PC-3 (cell line): ENCODE results near the gene ELMO2. TPM values are rescaled to one million over a fixed set of nuclear protein-coding genes. Genes with fewer than 3 reads are reported as not detected.

Experiments
- ATAC-seq: fragments of 200-7000 bp; cut with Tn5 transposase; 2 replicates; pipeline ENCODE4 v1.9.1; 2020; ENCODE audit warnings: mild to moderate bottlenecking, moderate library complexity
- BruUV-seq: library from RNA; stranded (reverse); fragments of 400-500 nt; replicated peaks from 2 replicates; lab custom pipeline; 2021; lab: Mats Ljungman, UMichigan
- CTCF ChIA-PET: fragments of 300-600 bp; sonication (Branson Sonifier 250); formaldehyde crosslinking; loops from one replicate; lab custom pipeline; 2022; ENCODE audit warnings: antibody characterized with exemption; lab: Charles Lee
- POLR2A ChIA-PET: fragments of 300-600 bp; sonication (Branson Sonifier 250); formaldehyde crosslinking; loops from one replicate; lab custom pipeline; 2022; ENCODE audit warnings: antibody characterized with exemption; ENCODE audit not compliant: unreplicated experiment; lab: Charles Lee
- DNase-seq: peaks from one replicate; pipeline ENCODE4 v3.0.0-alpha.2; 2015
- H2AFZ ChIP-seq: fragments of 300-600 bp; sonication (generic); 2 replicates; pipeline ENCODE4 v1.6.0; 2016; ENCODE audit warnings: antibody characterized with exemption, low read length
- H3F3A ChIP-seq: fragments of 300-600 bp; sonication (generic); one replicate; pipeline ENCODE4 v1.6.0; 2017; ENCODE audit warnings: antibody characterized with exemption, low read length, control low read depth, mild to moderate bottlenecking; ENCODE audit not compliant: unreplicated experiment
- H3K27ac ChIP-seq: fragments of 300-600 bp; sonication (generic); 2 replicates; pipeline ENCODE4 v1.5.1; 2016; ENCODE audit warnings: mild to moderate bottlenecking, low read length
- H3K27me3 ChIP-seq: fragments of 300-600 bp; sonication (generic); 2 replicates; pipeline ENCODE4 v1.6.1; 2016; ENCODE audit warnings: low read length, mixed read lengths
- H3K36me3 ChIP-seq: fragments of 300-600 bp; sonication (generic); 2 replicates; pipeline ENCODE4 v1.6.1; 2016; ENCODE audit warnings: low read depth, mixed run types, low read length, mixed read lengths
- H3K4me1 ChIP-seq: fragments of 300-600 bp; sonication (generic); 2 replicates; pipeline ENCODE4 v1.5.1; 2016; ENCODE audit warnings: low read length; ENCODE audit not compliant: insufficient read depth
- H3K4me2 ChIP-seq: fragments of 300-600 bp; sonication (generic); 2 replicates; pipeline ENCODE4 v1.6.0; 2016; ENCODE audit warnings: low read length
- H3K4me3 ChIP-seq: fragments of 300-600 bp; sonication (generic); 2 replicates; pipeline ENCODE4 v1.5.1; 2016; ENCODE audit warnings: mild to moderate bottlenecking, low read length, mixed read lengths
- H3K79me2 ChIP-seq: fragments of 300-600 bp; sonication (generic); 2 replicates; pipeline ENCODE4 v1.6.1; 2017; ENCODE audit warnings: low read length, mixed read lengths
- H3K9ac ChIP-seq: fragments of 300-600 bp; sonication (generic); 2 replicates; pipeline ENCODE4 v1.6.0; 2016; ENCODE audit warnings: mild to moderate bottlenecking, low read length
- H3K9me2 ChIP-seq: fragments of 300-600 bp; sonication (generic); replicated peaks from 2 replicates; pipeline ENCODE4 v1.6.1; 2016; ENCODE audit warnings: mixed run types, low read length, mixed read lengths
- H3K9me3 ChIP-seq: fragments of 300-600 bp; sonication (generic); 2 replicates; pipeline ENCODE4 v1.6.1; 2016; ENCODE audit warnings: low read length, mixed read lengths
- H4K20me1 ChIP-seq: fragments of 300-600 bp; sonication (generic); 2 replicates; pipeline ENCODE4 v1.6.1; 2016; ENCODE audit warnings: low read length, mixed read lengths
- EZH2 ChIP-seq: fragments of 300-600 bp; sonication (generic); IDR thresholded peaks from one replicate; pipeline ENCODE4 v1.6.1; 2017; ENCODE audit warnings: antibody characterized with exemption, mild to moderate bottlenecking, low read length; ENCODE audit not compliant: unreplicated experiment
- EZH2phosphoT487 ChIP-seq: fragments of 300-600 bp; sonication (generic); IDR thresholded peaks from 2 replicates; pipeline ENCODE4 v1.6.1; 2018; ENCODE audit warnings: mild to moderate bottlenecking, antibody characterized with exemption, low read length, borderline replicate concordance
- intact Hi-C: fragments of 100-400 bp; cut with micrococcal nuclease; formaldehyde crosslinking; loops from 2 replicates; pipeline ENCODE4 v1.9.0; 2023
- total RNA-seq: library from RNA; depleted of rRNA; stranded (reverse); fragments of >200 nt; gene quantifications from 2 replicates; pipeline ENCODE4 v1.2.3, GENCODE V29; 2014
- TF ChIP-seq, protein P1 (sequence below): fragments of 300-600 bp; sonication (generic); conservative IDR thresholded peaks from 2 replicates; pipeline ENCODE4 v1.5.1; 2017; ENCODE audit warnings: antibody characterized with exemption, low read depth, mild to moderate bottlenecking, low read length

ELMO2 gene
- total RNA-seq, 1 experiment from 2014 or later: 29.0 TPM

GRCh38 chr20:46394872-46395760, 11.3 kb downstream of the ELMO2 start:
- TF ChIP-seq EZH2phosphoT487 (no peak), EZH2 (no peak)
- TF ChIP-seq, protein P1, sequence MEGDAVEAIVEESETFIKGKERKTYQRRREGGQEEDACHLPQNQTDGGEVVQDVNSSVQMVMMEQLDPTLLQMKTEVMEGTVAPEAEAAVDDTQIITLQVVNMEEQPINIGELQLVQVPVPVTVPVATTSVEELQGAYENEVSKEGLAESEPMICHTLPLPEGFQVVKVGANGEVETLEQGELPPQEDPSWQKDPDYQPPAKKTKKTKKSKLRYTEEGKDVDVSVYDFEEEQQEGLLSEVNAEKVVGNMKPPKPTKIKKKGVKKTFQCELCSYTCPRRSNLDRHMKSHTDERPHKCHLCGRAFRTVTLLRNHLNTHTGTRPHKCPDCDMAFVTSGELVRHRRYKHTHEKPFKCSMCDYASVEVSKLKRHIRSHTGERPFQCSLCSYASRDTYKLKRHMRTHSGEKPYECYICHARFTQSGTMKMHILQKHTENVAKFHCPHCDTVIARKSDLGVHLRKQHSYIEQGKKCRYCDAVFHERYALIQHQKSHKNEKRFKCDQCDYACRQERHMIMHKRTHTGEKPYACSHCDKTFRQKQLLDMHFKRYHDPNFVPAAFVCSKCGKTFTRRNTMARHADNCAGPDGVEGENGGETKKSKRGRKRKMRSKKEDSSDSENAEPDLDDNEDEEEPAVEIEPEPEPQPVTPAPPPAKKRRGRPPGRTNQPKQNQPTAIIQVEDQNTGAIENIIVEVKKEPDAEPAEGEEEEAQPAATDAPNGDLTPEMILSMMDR: no peak
- POLR2A ChIA-PET: no interaction called here
- no peak for ATAC-seq
- Histone ChIP-seq H3K27me3 (no peaks in the 10 kb centered on the region), H3K4me3 (no peak overlapping the region), H3K9me2 (no peaks in the 10 kb centered on the region), H3F3A (no peaks in the 10 kb centered on the region), H3K27ac (no peak overlapping the region), H3K4me1 (peaks cover 8% of the 10 kb centered on the region), H3K4me2 (no peak overlapping the region), H4K20me1 (no peaks in the 10 kb centered on the region), H3K79me2 (no peaks in the 10 kb centered on the region; the same call in 1 of the 2 replicates), H3K9ac (no peak overlapping the region), H2AFZ (no peak overlapping the region), H3K36me3 (peaks cover 30% of the 10 kb centered on the region), H3K9me3 (no peaks in the 10 kb centered on the region)
- no TSS peak for BruUV-seq
- no peak for DNase-seq
- CTCF ChIA-PET: no interaction called here
- intact Hi-C loops: no loop called here

- POLR2A ChIA-PET: no interaction called here
- Histone ChIP-seq H3K9me2 (no peaks in the 10 kb centered on the region), H3K27ac (no peak overlapping the region), H3K4me2 (no peak overlapping the region), H3K4me1 (no peaks in the 10 kb centered on the region), H3K27me3 (no peaks in the 10 kb centered on the region), H3K9ac (no peak overlapping the region), H4K20me1 (no peaks in the 10 kb centered on the region), H2AFZ (no peak overlapping the region), H3K4me3 (no peak overlapping the region), H3F3A (no peaks in the 10 kb centered on the region), H3K36me3 (peaks cover 30% of the 10 kb centered on the region), H3K9me3 (no peaks in the 10 kb centered on the region), H3K79me2 (no peaks in the 10 kb centered on the region)
- DNase-seq (no peak), ATAC-seq (no peak)
- CTCF ChIA-PET: no interaction called here
- intact Hi-C loops: no loop called here
- TF ChIP-seq, protein P1: no peak
- no TSS peak for BruUV-seq
Observed at GRCh38 chr20:46393967-46394366, 12.4 kb downstream of the ELMO2 start.

- Histone ChIP-seq H3K4me1 (no peaks in the 10 kb centered on the region), H3F3A (no peaks in the 10 kb centered on the region), H3K4me3 (no peak overlapping the region), H2AFZ (no peak overlapping the region), H3K36me3 (peaks cover 22% of the 10 kb centered on the region), H3K79me2 (no peaks in the 10 kb centered on the region), H3K9me3 (no peaks in the 10 kb centered on the region), H3K9me2 (no peaks in the 10 kb centered on the region), H3K27me3 (no peaks in the 10 kb centered on the region), H3K9ac (no peak overlapping the region), H4K20me1 (no peaks in the 10 kb centered on the region), H3K27ac (no peak overlapping the region), H3K4me2 (no peak overlapping the region)
- intact Hi-C loops: no loop called here
- no peak for DNase-seq
- CTCF ChIA-PET: no interaction called here
- POLR2A ChIA-PET: no interaction called here
- TF ChIP-seq, protein P1: no peak
- TF ChIP-seq EZH2 (no peak), EZH2phosphoT487 (no peak)
- no peak for ATAC-seq
- no TSS peak for BruUV-seq
Observed at GRCh38 chr20:46388937-46389336, 17.5 kb downstream of the ELMO2 start.
